Measurements from ENCODE around the gene FBXO44. TPM values are rescaled to one million over a fixed set of nuclear protein-coding genes. Genes with fewer than 3 reads are reported as not detected.

The FBXO44 gene
- polyA plus RNA-seq, 1 donor from 2014 or later, result 119 TPM

DNA sequence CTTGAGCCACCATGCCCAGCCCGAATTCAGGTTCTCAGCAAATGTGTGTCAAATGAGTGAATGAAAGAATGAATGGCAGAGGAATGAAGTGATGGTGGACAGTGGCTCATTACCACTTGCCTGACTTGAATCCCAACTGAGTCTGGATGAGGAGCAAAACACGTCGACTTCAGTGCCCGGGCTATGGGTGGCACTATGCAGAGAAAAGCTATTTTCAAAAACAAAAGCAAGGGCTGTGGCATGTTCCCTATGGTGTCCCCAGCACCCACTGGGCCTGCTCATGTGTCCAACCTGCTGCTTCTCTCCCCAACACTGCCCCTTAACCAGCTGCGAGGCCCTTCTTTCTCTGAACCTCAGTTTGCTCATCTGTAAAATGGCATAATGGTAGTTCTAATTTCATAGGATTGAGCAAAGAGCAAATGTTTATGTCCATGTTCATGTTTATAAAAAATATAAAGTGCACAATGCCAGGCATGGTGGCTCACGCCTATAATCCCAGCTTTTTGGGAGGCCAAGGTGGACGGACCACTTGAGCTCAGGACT is 30.6 kb downstream of the FBXO44 start:
- TF ChIP-seq EZH2 (IDR thresholded peaks at IDR 0.05; ENCODE audit: borderline replicate concordance, insufficient read depth, low read length, poor library complexity, severe bottlenecking), result no peak
- no peak for TF ChIP-seq TAF1 (IDR thresholded peaks at IDR 0.05; ENCODE audit: low read depth)
- TF ChIP-seq MXI1 (conservative IDR thresholded peaks at IDR 0.05; ENCODE audit: poor library complexity, severe bottlenecking), result no peak
- TF ChIP-seq, protein P1, sequence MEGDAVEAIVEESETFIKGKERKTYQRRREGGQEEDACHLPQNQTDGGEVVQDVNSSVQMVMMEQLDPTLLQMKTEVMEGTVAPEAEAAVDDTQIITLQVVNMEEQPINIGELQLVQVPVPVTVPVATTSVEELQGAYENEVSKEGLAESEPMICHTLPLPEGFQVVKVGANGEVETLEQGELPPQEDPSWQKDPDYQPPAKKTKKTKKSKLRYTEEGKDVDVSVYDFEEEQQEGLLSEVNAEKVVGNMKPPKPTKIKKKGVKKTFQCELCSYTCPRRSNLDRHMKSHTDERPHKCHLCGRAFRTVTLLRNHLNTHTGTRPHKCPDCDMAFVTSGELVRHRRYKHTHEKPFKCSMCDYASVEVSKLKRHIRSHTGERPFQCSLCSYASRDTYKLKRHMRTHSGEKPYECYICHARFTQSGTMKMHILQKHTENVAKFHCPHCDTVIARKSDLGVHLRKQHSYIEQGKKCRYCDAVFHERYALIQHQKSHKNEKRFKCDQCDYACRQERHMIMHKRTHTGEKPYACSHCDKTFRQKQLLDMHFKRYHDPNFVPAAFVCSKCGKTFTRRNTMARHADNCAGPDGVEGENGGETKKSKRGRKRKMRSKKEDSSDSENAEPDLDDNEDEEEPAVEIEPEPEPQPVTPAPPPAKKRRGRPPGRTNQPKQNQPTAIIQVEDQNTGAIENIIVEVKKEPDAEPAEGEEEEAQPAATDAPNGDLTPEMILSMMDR (IDR thresholded peaks at IDR 0.05; ENCODE audit: poor library complexity, severe bottlenecking), result no peak
- TF ChIP-seq, protein P2, sequence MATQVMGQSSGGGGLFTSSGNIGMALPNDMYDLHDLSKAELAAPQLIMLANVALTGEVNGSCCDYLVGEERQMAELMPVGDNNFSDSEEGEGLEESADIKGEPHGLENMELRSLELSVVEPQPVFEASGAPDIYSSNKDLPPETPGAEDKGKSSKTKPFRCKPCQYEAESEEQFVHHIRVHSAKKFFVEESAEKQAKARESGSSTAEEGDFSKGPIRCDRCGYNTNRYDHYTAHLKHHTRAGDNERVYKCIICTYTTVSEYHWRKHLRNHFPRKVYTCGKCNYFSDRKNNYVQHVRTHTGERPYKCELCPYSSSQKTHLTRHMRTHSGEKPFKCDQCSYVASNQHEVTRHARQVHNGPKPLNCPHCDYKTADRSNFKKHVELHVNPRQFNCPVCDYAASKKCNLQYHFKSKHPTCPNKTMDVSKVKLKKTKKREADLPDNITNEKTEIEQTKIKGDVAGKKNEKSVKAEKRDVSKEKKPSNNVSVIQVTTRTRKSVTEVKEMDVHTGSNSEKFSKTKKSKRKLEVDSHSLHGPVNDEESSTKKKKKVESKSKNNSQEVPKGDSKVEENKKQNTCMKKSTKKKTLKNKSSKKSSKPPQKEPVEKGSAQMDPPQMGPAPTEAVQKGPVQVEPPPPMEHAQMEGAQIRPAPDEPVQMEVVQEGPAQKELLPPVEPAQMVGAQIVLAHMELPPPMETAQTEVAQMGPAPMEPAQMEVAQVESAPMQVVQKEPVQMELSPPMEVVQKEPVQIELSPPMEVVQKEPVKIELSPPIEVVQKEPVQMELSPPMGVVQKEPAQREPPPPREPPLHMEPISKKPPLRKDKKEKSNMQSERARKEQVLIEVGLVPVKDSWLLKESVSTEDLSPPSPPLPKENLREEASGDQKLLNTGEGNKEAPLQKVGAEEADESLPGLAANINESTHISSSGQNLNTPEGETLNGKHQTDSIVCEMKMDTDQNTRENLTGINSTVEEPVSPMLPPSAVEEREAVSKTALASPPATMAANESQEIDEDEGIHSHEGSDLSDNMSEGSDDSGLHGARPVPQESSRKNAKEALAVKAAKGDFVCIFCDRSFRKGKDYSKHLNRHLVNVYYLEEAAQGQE (IDR thresholded peaks at IDR 0.05; ENCODE audit: borderline replicate concordance), result no peak
- TF ChIP-seq EP300 (conservative IDR thresholded peaks at IDR 0.05; ENCODE audit: poor library complexity, severe bottlenecking), result no peak
- TF ChIP-seq POLR2AphosphoS5 (IDR thresholded peaks at IDR 0.05), result no peak
- TF ChIP-seq RAD21 (conservative IDR thresholded peaks at IDR 0.05), result no peak
- Histone ChIP-seq H4K20me1 (ENCODE audit: insufficient read depth) (no peaks in the 10 kb centered on the region), H3K27ac (ENCODE audit: low read length) (no peak overlapping the region), H2AFZ (ENCODE audit: low read depth, low read length) (no peak overlapping the region), H3K79me2 (replicated peaks; ENCODE audit: insufficient read depth, low read length) (peaks cover 38% of the 10 kb centered on the region), H3K9me3 (ENCODE audit: low read length) (no peaks in the 10 kb centered on the region), H3K4me2 (ENCODE audit: low read length) (no peak overlapping the region), H3K4me3 (ENCODE audit: low read length) (no peak overlapping the region), H3K36me3 (ENCODE audit: insufficient read depth, low read length) (no peaks in the 10 kb centered on the region), H3K9me2 (ENCODE audit: insufficient read depth, low read length) (no peaks in the 10 kb centered on the region), H3K9ac (ENCODE audit: low read length) (no peak overlapping the region), H3K27me3 (ENCODE audit: insufficient read depth, low read depth, low read length) (no peaks in the 10 kb centered on the region), H3F3A (ENCODE audit: insufficient read depth, low read length, poor library complexity, severe bottlenecking) (peaks cover 12% of the 10 kb centered on the region)

- TF ChIP-seq EP300 (conservative IDR thresholded peaks at IDR 0.05; ENCODE audit: poor library complexity, severe bottlenecking), result no peak
- TF ChIP-seq, protein P1 (IDR thresholded peaks at IDR 0.05; ENCODE audit: poor library complexity, severe bottlenecking), result no peak
- no peak for TF ChIP-seq POLR2AphosphoS5 (IDR thresholded peaks at IDR 0.05)
- no peak for TF ChIP-seq RAD21 (conservative IDR thresholded peaks at IDR 0.05)
- TF ChIP-seq SMC3 (conservative IDR thresholded peaks at IDR 0.05; ENCODE audit: poor library complexity), result no peak
- no peak for TF ChIP-seq EZH2 (IDR thresholded peaks at IDR 0.05; ENCODE audit: borderline replicate concordance, insufficient read depth, low read length, poor library complexity, severe bottlenecking)
- TF ChIP-seq TAF1 (IDR thresholded peaks at IDR 0.05; ENCODE audit: low read depth), result no peak
- TF ChIP-seq MXI1 (conservative IDR thresholded peaks at IDR 0.05; ENCODE audit: poor library complexity, severe bottlenecking), result no peak
- TF ChIP-seq, protein P2 (IDR thresholded peaks at IDR 0.05; ENCODE audit: borderline replicate concordance), result no peak
- H3K9ac ChIP-seq (ENCODE audit: low read length), result no peak overlapping the region
- no peaks in the 10 kb centered on the region for H3K9me2 ChIP-seq (ENCODE audit: insufficient read depth, low read length)
- no peak overlapping the region for H3K4me2 ChIP-seq (ENCODE audit: low read length)
- H3K4me3 ChIP-seq (ENCODE audit: low read length), result no peak overlapping the region
- no peak overlapping the region for H3K27ac ChIP-seq (ENCODE audit: low read length)
- H3K9me3 ChIP-seq (ENCODE audit: low read length), result no peaks in the 10 kb centered on the region
- H2AFZ ChIP-seq (ENCODE audit: low read depth, low read length), result no peak overlapping the region
- H3K79me2 ChIP-seq (replicated peaks; ENCODE audit: insufficient read depth, low read length), result peaks cover 43% of the 10 kb centered on the region
- no peaks in the 10 kb centered on the region for H3K36me3 ChIP-seq (ENCODE audit: insufficient read depth, low read length)
- H3K27me3 ChIP-seq (ENCODE audit: insufficient read depth, low read depth, low read length), result no peaks in the 10 kb centered on the region
- no peaks in the 10 kb centered on the region for H3F3A ChIP-seq (ENCODE audit: insufficient read depth, low read length, poor library complexity, severe bottlenecking)
- H4K20me1 ChIP-seq (ENCODE audit: insufficient read depth), result no peaks in the 10 kb centered on the region
These were observed 33.8 kb downstream of the FBXO44 start for GRCh38 chr1:11688506-11688905.
